IPS-15b (cell line): Measurements from ENCODE around the gene CAMSAP1.

ENCODE experiments used
- H3K27me3 ChIP-seq: one replicate; pipeline ENCODE4 v1.6.1; 2013; ENCODE audit warnings: low read length; ENCODE audit not compliant: control insufficient read depth, insufficient read depth
- H3K36me3 ChIP-seq: one replicate; pipeline ENCODE4 v1.6.1; 2013; ENCODE audit warnings: low read length; ENCODE audit not compliant: control insufficient read depth, insufficient read depth
- H3K4me1 ChIP-seq: one replicate; pipeline ENCODE4 v1.6.1; 2013; ENCODE audit warnings: mild to moderate bottlenecking, low read length; ENCODE audit not compliant: control insufficient read depth, insufficient read depth
- H3K4me3 ChIP-seq: one replicate; pipeline ENCODE4 v1.5.1; 2013; ENCODE audit warnings: low read depth, low read length
- H3K9ac ChIP-seq: one replicate; pipeline ENCODE4 v1.6.1; 2013; ENCODE audit warnings: low read depth, mild to moderate bottlenecking, low read length
- H3K9me3 ChIP-seq: one replicate; pipeline ENCODE4 v1.6.1; 2013; ENCODE audit warnings: mild to moderate bottlenecking, low read length; ENCODE audit not compliant: control insufficient read depth, insufficient read depth

CAMSAP1 gene

GRCh38 chr9:135909371-135909770, 2.0 kb upstream of the CAMSAP1 start:
- H3K9ac ChIP-seq = no peak overlapping the region
- peaks cover 3% of the 10 kb centered on the region for H3K27me3 ChIP-seq
- no peak overlapping the region for H3K4me3 ChIP-seq
- peaks cover 21% of the 10 kb centered on the region for H3K36me3 ChIP-seq
- peaks cover 4% of the 10 kb centered on the region for H3K9me3 ChIP-seq
- peaks cover 7% of the 10 kb centered on the region for H3K4me1 ChIP-seq

- Histone ChIP-seq H3K9ac (no peak overlapping the region), H3K36me3 (peaks cover 18% of the 10 kb centered on the region), H3K4me3 (peak overlapping the region; percentile 66), H3K27me3 (peaks cover 3% of the 10 kb centered on the region), H3K4me1 (peaks cover 7% of the 10 kb centered on the region), H3K9me3 (peaks cover 4% of the 10 kb centered on the region)
Observed at GRCh38 chr9:135908754-135909204, 1.4 kb upstream of the CAMSAP1 start.

- H3K27me3 ChIP-seq = peaks cover 3% of the 10 kb centered on the region
- peaks cover 12% of the 10 kb centered on the region for H3K4me1 ChIP-seq
- H3K36me3 ChIP-seq = peaks cover 12% of the 10 kb centered on the region
- peak overlapping the region; percentile 24 for H3K9ac ChIP-seq
- H3K4me3 ChIP-seq = peak overlapping the region; percentile 66
- H3K9me3 ChIP-seq = peaks cover 2% of the 10 kb centered on the region
Observed at GRCh38 chr9:135908093-135908753, 877 bp upstream of the CAMSAP1 start.

GRCh38 chr9:135907006-135907430, 328 bp downstream of the CAMSAP1 start:
- H3K27me3 ChIP-seq = peaks cover 3% of the 10 kb centered on the region
- no peak overlapping the region for H3K9ac ChIP-seq
- H3K4me1 ChIP-seq = peaks cover 19% of the 10 kb centered on the region
- no peaks in the 10 kb centered on the region for H3K9me3 ChIP-seq
- peaks cover 8% of the 10 kb centered on the region for H3K36me3 ChIP-seq
- peak overlapping the region; percentile 83 for H3K4me3 ChIP-seq

GRCh38 chr9:135906291-135907005, 898 bp downstream of the CAMSAP1 start:
- Histone ChIP-seq H3K9me3 (no peaks in the 10 kb centered on the region), H3K4me1 (peaks cover 19% of the 10 kb centered on the region), H3K36me3 (peaks cover 4% of the 10 kb centered on the region), H3K4me3 (peak overlapping the region; percentile 83), H3K27me3 (peaks cover 3% of the 10 kb centered on the region), H3K9ac (peak overlapping the region; percentile 47)

GRCh38 chr9:135905380-135906258, 1.7 kb downstream of the CAMSAP1 start:
- no peak overlapping the region for H3K9ac ChIP-seq
- H3K9me3 ChIP-seq = no peaks in the 10 kb centered on the region
- H3K27me3 ChIP-seq = peaks cover 3% of the 10 kb centered on the region
- H3K36me3 ChIP-seq = no peaks in the 10 kb centered on the region
- H3K4me1 ChIP-seq = peaks cover 19% of the 10 kb centered on the region
- H3K4me3 ChIP-seq = peak overlapping the region; percentile 83

- Histone ChIP-seq H3K4me1 (peaks cover 19% of the 10 kb centered on the region), H3K27me3 (peaks cover 3% of the 10 kb centered on the region), H3K9ac (no peak overlapping the region)
Observed at GRCh38 chr9:135903786-135904520, 3.4 kb downstream of the CAMSAP1 start.

GRCh38 chr9:135903358-135903656, 4.0 kb downstream of the CAMSAP1 start:
- Histone ChIP-seq H3K27me3 (no peaks in the 10 kb centered on the region), H3K4me3 (no peak overlapping the region), H3K4me1 (peaks cover 19% of the 10 kb centered on the region), H3K36me3 (no peaks in the 10 kb centered on the region), H3K9me3 (no peaks in the 10 kb centered on the region), H3K9ac (no peak overlapping the region)

More at GRCh38 chr9:135903786-135904520, 3.4 kb downstream of the CAMSAP1 start:
- no peaks in the 10 kb centered on the region for H3K36me3 ChIP-seq
- no peaks in the 10 kb centered on the region for H3K9me3 ChIP-seq
- no peak overlapping the region for H3K4me3 ChIP-seq

- H3K36me3 ChIP-seq = no peaks in the 10 kb centered on the region
- H3K9me3 ChIP-seq = no peaks in the 10 kb centered on the region
- H3K27me3 ChIP-seq = no peaks in the 10 kb centered on the region
- H3K9ac ChIP-seq = no peak overlapping the region
- H3K4me3 ChIP-seq = no peak overlapping the region
- peaks cover 19% of the 10 kb centered on the region for H3K4me1 ChIP-seq
Observed at GRCh38 chr9:135902655-135903357, 4.5 kb downstream of the CAMSAP1 start.

- Histone ChIP-seq H3K36me3 (no peaks in the 10 kb centered on the region), H3K27me3 (no peaks in the 10 kb centered on the region), H3K4me1 (peaks cover 19% of the 10 kb centered on the region), H3K9ac (no peak overlapping the region), H3K4me3 (no peak overlapping the region), H3K9me3 (no peaks in the 10 kb centered on the region)
Observed at GRCh38 chr9:135901826-135902225, 5.5 kb downstream of the CAMSAP1 start.
